Liver (tissue), 9 donors: ENCODE measurements around the gene FGF14. TPM values are rescaled to one million over a fixed set of nuclear protein-coding genes. Genes with fewer than 3 reads are reported as not detected.

Experiments
- DNase-seq: peaks from one replicate; pipeline ENCODE4 v3.0.0-alpha.2; 2017; ENCODE audit warnings: low spot score
- H3K27ac ChIP-seq, 2 donors: one replicate each; pipeline ENCODE4 v1.7.0; 2013; ENCODE audit warnings: inconsistent platforms in 2 of 2, low read length in 2 of 2, control low read depth in 1 of 2, low read depth in 1 of 2, mild to moderate bottlenecking in 1 of 2
- H3K27me3 ChIP-seq, 4 donors: one replicate each; pipeline versions ENCODE4 v1.6.1 to v1.7.0; 2013; ENCODE audit warnings: low read length in 3 of 4, inconsistent platforms in 1 of 4, mild to moderate bottlenecking in 1 of 4, moderate library complexity in 1 of 4; ENCODE audit not compliant: control insufficient read depth in 4 of 4, insufficient read depth in 4 of 4
- H3K36me3 ChIP-seq, 4 donors: one replicate each; pipeline versions ENCODE4 v1.6.1 to v1.7.0; 2013; ENCODE audit warnings: low read length in 3 of 4, mild to moderate bottlenecking in 3 of 4, low read depth in 1 of 4, moderate library complexity in 1 of 4; ENCODE audit not compliant: control insufficient read depth in 4 of 4, insufficient read depth in 3 of 4
- H3K4me1 ChIP-seq, 4 donors: one replicate each; pipeline versions ENCODE4 v1.6.1 to v1.7.0; 2013; ENCODE audit warnings: low read length in 3 of 4, mild to moderate bottlenecking in 3 of 4, moderate library complexity in 1 of 4; ENCODE audit not compliant: control insufficient read depth in 4 of 4, insufficient read depth in 4 of 4
- H3K4me3 ChIP-seq, 3 donors: one replicate each; pipeline versions ENCODE4 v1.6.1 to v1.7.0; 2013; ENCODE audit warnings: low read length in 3 of 3, control low read depth in 1 of 3, low read depth in 1 of 3, mild to moderate bottlenecking in 1 of 3
- H3K9ac ChIP-seq, 2 donors: one replicate each; pipeline ENCODE4 v1.7.0; 2013; ENCODE audit warnings: low read length in 2 of 2, mild to moderate bottlenecking in 2 of 2, moderate library complexity in 2 of 2, control low read depth in 1 of 2, low read depth in 1 of 2
- H3K9me3 ChIP-seq, 4 donors: one replicate each; pipeline versions ENCODE4 v1.6.1 to v1.7.0; 2013; ENCODE audit warnings: low read length in 3 of 4; ENCODE audit not compliant: control insufficient read depth in 4 of 4
- ATF3 ChIP-seq: IDR thresholded peaks from 2 replicates; pipeline ENCODE4 v1.6.1; 2016; ENCODE audit warnings: antibody characterized with exemption
- CTCF ChIP-seq: fragments of 150-350 bp; IDR thresholded peaks from 2 replicates; pipeline ENCODE4 v1.5.1; 2017; ENCODE audit warnings: improper control_type of control experiment, low read depth, low read length; ENCODE audit not compliant: missing input control
- EGR1 ChIP-seq, 2 donors: IDR thresholded peaks; 2 replicates each; pipeline ENCODE4 v1.6.1; 2016 to 2018; ENCODE audit warnings: antibody characterized with exemption in 2 of 2, low read depth in 2 of 2
- FOXA1 ChIP-seq: IDR thresholded peaks from 2 replicates; pipeline ENCODE4 v1.6.1; 2016; ENCODE audit warnings: antibody characterized with exemption
- FOXA2 ChIP-seq: IDR thresholded peaks from 2 replicates; pipeline ENCODE4 v1.6.1; 2016; ENCODE audit warnings: antibody characterized with exemption
- GABPA ChIP-seq, 2 donors: IDR thresholded peaks in 1 of 2; conservative IDR thresholded peaks in 1 of 2; 2 replicates each; pipeline ENCODE4 v1.6.1; 2016; ENCODE audit warnings: antibody characterized with exemption in 2 of 2, mild to moderate bottlenecking in 1 of 2, moderate library complexity in 1 of 2
- HNF4A ChIP-seq, 2 donors: conservative IDR thresholded peaks; 2 replicates each; pipeline ENCODE4 v1.6.1; 2016; ENCODE audit warnings: antibody characterized with exemption in 2 of 2, mild to moderate bottlenecking in 2 of 2
- HNF4G ChIP-seq: IDR thresholded peaks from 2 replicates; pipeline ENCODE4 v1.6.1; 2016; ENCODE audit warnings: antibody characterized with exemption
- JUND ChIP-seq, 2 donors: IDR thresholded peaks; 2 replicates each; pipeline ENCODE4 v1.6.1; 2016; ENCODE audit warnings: antibody characterized with exemption in 2 of 2
- MAX ChIP-seq: IDR thresholded peaks from 2 replicates; pipeline ENCODE4 v1.6.1; 2016; ENCODE audit warnings: antibody characterized with exemption
- NR2F2 ChIP-seq: IDR thresholded peaks from 2 replicates; pipeline ENCODE4 v1.6.1; 2016; ENCODE audit warnings: antibody characterized with exemption
- RAD21 ChIP-seq, 2 donors: IDR thresholded peaks; 2 replicates each; pipeline ENCODE4 v1.6.1; 2016; ENCODE audit warnings: antibody characterized with exemption in 2 of 2, mild to moderate bottlenecking in 2 of 2
- REST ChIP-seq: IDR thresholded peaks from 2 replicates; pipeline ENCODE4 v1.6.1; 2016; ENCODE audit warnings: antibody characterized with exemption, mild to moderate bottlenecking
- RXRA ChIP-seq, 2 donors: IDR thresholded peaks; 2 replicates each; pipeline ENCODE4 v1.6.1; 2017 to 2018; ENCODE audit warnings: antibody characterized with exemption in 2 of 2, mild to moderate bottlenecking in 1 of 2
- SP1 ChIP-seq: IDR thresholded peaks from 2 replicates; pipeline ENCODE4 v1.6.1; 2018; ENCODE audit warnings: antibody characterized with exemption, mild to moderate bottlenecking
- TAF1 ChIP-seq: conservative IDR thresholded peaks from 2 replicates; pipeline ENCODE4 v1.6.1; 2016; ENCODE audit warnings: antibody characterized with exemption, mild to moderate bottlenecking
- YY1 ChIP-seq: IDR thresholded peaks from 2 replicates; pipeline ENCODE4 v1.6.1; 2016; ENCODE audit warnings: antibody characterized with exemption, mild to moderate bottlenecking
- ZBTB33 ChIP-seq: IDR thresholded peaks from 2 replicates; pipeline ENCODE4 v1.6.1; 2016; ENCODE audit warnings: antibody characterized with exemption
- WGBS: extraction: QIAGEN DNeasy Blood & Tissue Kit; methylation state at CpG from one replicate; pipeline ENCODE4 v1.1.7; 2013; 5-methylcytosine and 5-hydroxymethylcytosine counted together
- polyA plus RNA-seq, 2 donors: library from polyadenylated mRNA; stranded (reverse) in 1 of 2; unstranded in 1 of 2; fragments of 200-250 nt in 1 of 2; fragments of >200 nt in 1 of 2; fragmentation: Nextera tagmentation in 1 of 2; extraction: Ambion mirVana in 1 of 2; gene quantifications; one replicate each; pipeline versions ENCODE4 v1.2.1 to v1.2.3, GENCODE V29; 2013 to 2015
- total RNA-seq, 2 donors: library from RNA; depleted of rRNA; stranded (reverse); fragments of >200 nt; gene quantifications; one replicate each; pipeline ENCODE4 v1.2.3, GENCODE V29; 2014
- donor health status: healthy.
- donor health status: healthy.
- donor health status: healthy.
- donor health status: healthy.
- donor health status: healthy.

FGF14 gene
- total and polyA plus RNA-seq, 4 donors, result 0.05 to 3.3 (median 1.0) TPM

GRCh38 chr13:102237230-102237629 is 164.6 kb downstream of the FGF14 start:
- no peaks in the 10 kb centered on the region for H3K9me3 ChIP-seq
- DNase-seq, result no peak
- no peak for TF ChIP-seq MAX
- no peak for TF ChIP-seq SP1
- TF ChIP-seq FOXA2, result no peak
- TF ChIP-seq GABPA (IDR thresholded peaks at IDR 0.05 in 1 of 2, conservative IDR thresholded peaks at IDR 0.05 in 1 of 2), result no peak
- no peak for TF ChIP-seq HNF4G
- no peak for TF ChIP-seq HNF4A (conservative IDR thresholded peaks at IDR 0.05)
- no peak for TF ChIP-seq YY1
- no peak for TF ChIP-seq NR2F2
- no peak for TF ChIP-seq RXRA (IDR thresholded peaks at IDR 0.05)
- no peak for TF ChIP-seq TAF1
- no peak for TF ChIP-seq ATF3
- TF ChIP-seq EGR1 (IDR thresholded peaks at IDR 0.05; ENCODE audit: low read depth in 2 of 2), result no peak
- TF ChIP-seq CTCF, result no peak
- no peak for TF ChIP-seq JUND (IDR thresholded peaks at IDR 0.05)
- no peak for TF ChIP-seq REST
- no peak for TF ChIP-seq ZBTB33
- TF ChIP-seq FOXA1, result no peak
- no peak for TF ChIP-seq RAD21 (IDR thresholded peaks at IDR 0.05)
- peaks cover 7 to 35% (median 14%) of the 10 kb centered on the region in 4 donors for H3K4me1 ChIP-seq
- no peak overlapping the region for H3K4me3 ChIP-seq
- no peak overlapping the region for H3K9ac ChIP-seq
- WGBS, result 86% methylated on average over 6 of the region's 6 CpGs
- no peaks in the 10 kb centered on the region for H3K27me3 ChIP-seq
- H3K36me3 ChIP-seq, result no peaks in the 10 kb centered on the region
- H3K27ac ChIP-seq, result peak overlapping the region in 1 of 2 donors; percentile 74
